Glutamatergic neuron (in vitro differentiated cells): Measurements from ENCODE around the gene CCNA1. TPM values are rescaled to one million over a fixed set of nuclear protein-coding genes. Genes with fewer than 3 reads are reported as not detected.

Experiments used
- DNase-seq: peaks from one replicate; pipeline ENCODE4 v3.0.0; 2022
- H3K27ac Mint-ChIP-seq: one replicate; pipeline ENCODE4 v1.8.0; 2020; ENCODE audit warnings: mild to moderate bottlenecking, mixed read lengths, inconsistent platforms; ENCODE audit not compliant: unreplicated experiment
- H3K27me3 Mint-ChIP-seq: one replicate; pipeline ENCODE4 v1.8.0; 2020; ENCODE audit warnings: mild to moderate bottlenecking, moderate library complexity, mixed read lengths, inconsistent platforms; ENCODE audit not compliant: unreplicated experiment
- H3K36me3 Mint-ChIP-seq: one replicate; pipeline ENCODE4 v1.8.0; 2020; ENCODE audit warnings: mild to moderate bottlenecking, mixed read lengths, inconsistent platforms; ENCODE audit not compliant: unreplicated experiment
- H3K4me1 Mint-ChIP-seq: one replicate; pipeline ENCODE4 v1.8.0; 2020; ENCODE audit warnings: mild to moderate bottlenecking, low read depth, mixed read lengths, inconsistent platforms; ENCODE audit not compliant: unreplicated experiment
- H3K4me3 Mint-ChIP-seq: one replicate; pipeline ENCODE4 v1.8.0; 2020; ENCODE audit warnings: mild to moderate bottlenecking, mixed read lengths, inconsistent platforms; ENCODE audit not compliant: unreplicated experiment
- H3K9me3 Mint-ChIP-seq: one replicate; pipeline ENCODE4 v1.8.0; 2020; ENCODE audit warnings: mild to moderate bottlenecking, moderate library complexity, mixed read lengths, inconsistent platforms; ENCODE audit not compliant: unreplicated experiment
- CTCF ChIP-seq: fragments of 200-600 bp; sonication (generic); IDR thresholded peaks from one replicate; pipeline ENCODE4 v1.5.0; 2021; ENCODE audit not compliant: partially characterized antibody, unreplicated experiment
- total RNA-seq: library from RNA; stranded (reverse); fragmentation: NEBNext Ultra II Directional; extraction: Animal tissue kit (Norgen Biotek cat#: 25700); gene quantifications from one replicate; pipeline ENCODE4 v1.2.1, GENCODE V29; 2021; ENCODE audit not compliant: unreplicated experiment

CCNA1 gene
- total RNA-seq, 1 donor from 2014 or later = 4.3 TPM

DNA sequence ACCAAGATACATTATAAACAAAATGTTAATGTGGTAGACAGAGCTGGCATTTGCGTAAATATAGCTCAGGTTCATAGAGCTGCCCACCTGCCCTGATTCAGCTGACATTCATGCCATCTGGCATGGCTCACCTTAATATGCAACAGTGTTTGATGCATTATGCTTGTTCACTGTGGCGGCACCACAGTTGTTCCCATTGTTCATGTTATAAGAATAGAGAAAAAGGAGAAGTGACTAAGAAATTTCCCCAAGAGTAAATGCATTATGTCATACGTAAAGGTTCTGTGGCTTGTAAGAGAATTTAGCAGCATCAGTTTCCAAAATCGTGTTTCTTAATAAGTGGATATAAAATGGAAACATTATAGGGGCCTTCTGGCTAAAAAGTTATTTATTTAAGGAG is 4.5 kb downstream of the CCNA1 start:
- no peak overlapping the region for H3K4me3 Mint-ChIP-seq
- H3K36me3 Mint-ChIP-seq = no peaks in the 10 kb centered on the region
- H3K4me1 Mint-ChIP-seq = peaks cover 3% of the 10 kb centered on the region
- no peak for DNase-seq
- H3K27ac Mint-ChIP-seq = no peak overlapping the region
- no peak for TF ChIP-seq CTCF
- H3K9me3 Mint-ChIP-seq = no peaks in the 10 kb centered on the region
- peaks cover 13% of the 10 kb centered on the region for H3K27me3 Mint-ChIP-seq

GRCh38 chr13:36438594-36439483 is 6.5 kb downstream of the CCNA1 start:
- Mint-ChIP-seq H3K4me3 (no peak overlapping the region), H3K27me3 (peaks cover 5% of the 10 kb centered on the region)

GRCh38 chr13:36445278-36445677 is 13.0 kb downstream of the CCNA1 start:
- H3K9me3 Mint-ChIP-seq = no peaks in the 10 kb centered on the region

More at GRCh38 chr13:36438594-36439483, 6.5 kb downstream of the CCNA1 start:
- no peaks in the 10 kb centered on the region for H3K36me3 Mint-ChIP-seq
- H3K27ac Mint-ChIP-seq = no peak overlapping the region
- no peak for TF ChIP-seq CTCF
- DNase-seq = no peak
- no peaks in the 10 kb centered on the region for H3K9me3 Mint-ChIP-seq
- H3K4me1 Mint-ChIP-seq = peaks cover 4% of the 10 kb centered on the region

GRCh38 chr13:36445891-36446351 is 13.6 kb downstream of the CCNA1 start:
- TF ChIP-seq CTCF = no peak
- H3K36me3 Mint-ChIP-seq = no peaks in the 10 kb centered on the region
- no peak for DNase-seq
- no peak overlapping the region for H3K4me3 Mint-ChIP-seq
- no peaks in the 10 kb centered on the region for H3K9me3 Mint-ChIP-seq
- no peaks in the 10 kb centered on the region for H3K27me3 Mint-ChIP-seq
- no peak overlapping the region for H3K27ac Mint-ChIP-seq
- peaks cover 4% of the 10 kb centered on the region for H3K4me1 Mint-ChIP-seq

More at GRCh38 chr13:36445278-36445677, 13.0 kb downstream of the CCNA1 start:
- no peak for DNase-seq
- H3K36me3 Mint-ChIP-seq = no peaks in the 10 kb centered on the region
- H3K4me3 Mint-ChIP-seq = no peak overlapping the region
- no peak overlapping the region for H3K27ac Mint-ChIP-seq
- H3K27me3 Mint-ChIP-seq = no peaks in the 10 kb centered on the region
- no peak for TF ChIP-seq CTCF
- peaks cover 4% of the 10 kb centered on the region for H3K4me1 Mint-ChIP-seq

DNA sequence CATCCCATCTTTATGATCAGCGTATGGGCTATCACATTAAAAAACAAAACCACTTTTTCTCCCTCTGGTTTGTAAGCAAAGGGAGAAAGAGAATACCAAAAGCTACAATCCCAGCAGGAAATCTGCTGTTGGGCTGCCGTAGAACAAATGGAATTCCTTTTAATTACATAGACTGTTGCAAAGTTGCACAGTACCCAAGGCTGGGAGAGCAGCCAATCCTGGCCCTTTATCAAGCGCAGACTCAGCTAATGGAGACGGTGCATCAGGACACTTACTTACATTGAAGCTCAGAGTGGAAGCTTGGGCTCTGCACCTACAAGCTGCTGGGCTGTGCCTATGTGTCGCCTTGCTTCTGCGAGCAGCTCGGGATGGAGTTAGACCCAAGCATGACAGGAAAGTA is 15.2 kb downstream of the CCNA1 start:
- Mint-ChIP-seq H3K27ac (no peak overlapping the region), H3K36me3 (no peaks in the 10 kb centered on the region), H3K4me3 (no peak overlapping the region), H3K9me3 (no peaks in the 10 kb centered on the region), H3K27me3 (no peaks in the 10 kb centered on the region), H3K4me1 (peaks cover 4% of the 10 kb centered on the region)
- no peak for DNase-seq
- TF ChIP-seq CTCF = no peak
